Heart right ventricle (tissue), 16 donors: Measurements from ENCODE around the gene QPCT. TPM values are rescaled to one million over a fixed set of nuclear protein-coding genes. Genes with fewer than 3 reads are reported as not detected.

Source experiments
- ATAC-seq, 8 donors: fragments of 200-7000 bp; cut with Tn5 transposase; one replicate each; pipeline ENCODE4 v1.9.1; 2020; ENCODE audit warnings: mild to moderate bottlenecking in 8 of 8, moderate library complexity in 8 of 8, moderate number of reproducible peaks in 1 of 8
- DNase-seq, 2 donors: peaks; one replicate each; pipeline ENCODE4 v3.0.0-alpha.2; 2020
- H3K27ac ChIP-seq, 10 donors: fragments of 200-600 bp; sonication (generic) in 2 of 10; one replicate each; pipeline versions ENCODE4 v1.5.0 to v1.8.0; 2020 to 2022; ENCODE audit warnings: mild to moderate bottlenecking in 3 of 10
- H3K27me3 ChIP-seq, 7 donors: fragments of 200-600 bp; one replicate each; pipeline ENCODE4 v1.8.0; 2021 to 2022; ENCODE audit warnings: mild to moderate bottlenecking in 2 of 7
- H3K36me3 ChIP-seq, 9 donors: fragments of 200-600 bp; sonication (generic) in 1 of 9; one replicate each; pipeline versions ENCODE4 v1.5.0 to v1.8.0; 2020 to 2022; ENCODE audit warnings: mild to moderate bottlenecking in 2 of 9
- H3K4me1 ChIP-seq, 9 donors: fragments of 200-600 bp; sonication (generic) in 1 of 9; one replicate each; pipeline versions ENCODE4 v1.5.0 to v1.8.0; 2020 to 2022; ENCODE audit warnings: mild to moderate bottlenecking in 4 of 9
- H3K4me3 ChIP-seq, 10 donors: fragments of 200-600 bp; sonication (generic) in 2 of 10; one replicate each; pipeline versions ENCODE4 v1.5.0 to v1.8.0; 2020 to 2022; ENCODE audit warnings: mild to moderate bottlenecking in 7 of 10, moderate library complexity in 2 of 10
- H3K9me3 ChIP-seq, 11 donors: fragments of 200-600 bp in 10 of 11; sonication (generic) in 2 of 11; one replicate each; pipeline versions ENCODE4 v1.5.0 to v1.8.0; 2013 to 2022; ENCODE audit warnings: mild to moderate bottlenecking in 2 of 11, control low read depth in 1 of 11, moderate library complexity in 1 of 11
- WGBS, 2 donors: extraction: QIAGEN DNeasy Blood & Tissue Kit; methylation state at CpG; one replicate each; pipeline ENCODE4 v1.1.7; 2013; ENCODE audit warnings: inconsistent platforms in 1 of 2; 5-methylcytosine and 5-hydroxymethylcytosine counted together
- intact Hi-C, 10 donors: fragments of 100-400 bp; cut with DNase I; formaldehyde crosslinking; loops; one replicate each; pipeline versions ENCODE4 v1.11.1 to v1.14.2; 2022
- polyA plus RNA-seq, 2 donors: library from polyadenylated mRNA; stranded (reverse); fragments of 200-250 nt; gene quantifications; one replicate each; pipeline ENCODE4 v1.2.3, GENCODE V29; 2013
- total RNA-seq, 10 donors: library from RNA; stranded (reverse); fragmentation: NEBNext Ultra II Directional in 3 of 10; extraction: Animal tissue kit (Norgen Biotek cat#: 25700) in 3 of 10; gene quantifications; one replicate each; pipeline versions ENCODE4 v1.2.1 to v1.2.4, GENCODE V29; 2021 to 2023
- TF ChIP-seq, protein P1 (sequence below), 9 donors: fragments of 200-600 bp; sonication (generic) in 2 of 9; IDR thresholded peaks; one replicate each; pipeline versions ENCODE4 v1.5.0 to v1.8.0; 2021 to 2022; ENCODE audit warnings: antibody characterized with exemption in 9 of 9, mild to moderate bottlenecking in 5 of 9, moderate library complexity in 1 of 9
- donor health status: Arrhythmogenic right ventricular cardiomyopathy.
- donor health status: ischemic (EF 13 %, LVEDD 7.1; RV severe dilation, severe dysfunction).
- donor health status: healthy with polysubstance abuse.
- donor health status: DM: no; HTN: yes; CAD: no.
- donor health status: DM: no; HTN: no; CAD: no.
- donor health status: ischemic (EF 25% LVEDD 6.9; RV normal size, moderate dysfunction).
- donor health status: ischemic (EF 25% LVEDD 5.7; RV mildly dilated, moderate dysfunction).
- donor health status: healthy.
- donor health status: DM: yes; HTN: yes; CAD: no.
- donor health status: Ischemic cardiomyopathy.
- donor health status: ischemic (EF 35%, LVEDD 5.7; RV mildly dilated, moderate dysfunction).
- donor health status: nonischemic (EF 11% LVEDD 7.7; RV severe dilation, severe dysfunction).
- donor health status: DM: yes; HTN: yes; CAD: no.
- donor health status: PGD.
- donor health status: ischemic (EF 29% LVEDD 5.4; RV normal size, mild dysfunction).
- donor health status: nonischemic (EF 23%, LVEDD 6.1; RV moderate dilation, normal function).

QPCT gene
- total and polyA plus RNA-seq, 12 donors, result 0.54 to 8.1 (median 2.4) TPM

DNA sequence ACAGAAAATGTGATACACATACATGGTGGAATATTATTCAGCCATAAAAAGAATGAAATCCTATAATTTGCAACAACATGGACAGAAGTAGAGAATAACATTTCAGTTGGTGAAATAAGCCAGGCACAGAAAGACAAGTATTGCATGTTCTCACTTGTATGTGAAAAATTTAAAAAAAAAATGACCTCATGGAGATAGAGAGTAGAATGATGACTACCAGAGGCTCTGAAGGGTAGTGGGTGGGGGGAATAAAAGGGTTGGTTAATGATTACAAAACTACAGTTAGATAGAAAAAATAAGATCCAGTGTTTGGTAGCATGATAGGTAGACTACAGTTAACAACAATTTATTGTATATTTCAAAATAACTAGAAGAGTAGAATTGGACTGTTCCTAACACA, 44.3 kb upstream of the QPCT start:
- ATAC-seq (no peak), DNase-seq (no peak)
- Histone ChIP-seq H3K9me3 (no peaks in the 10 kb centered on the region), H3K27ac (no peak overlapping the region), H3K4me1 (peaks cover 0 to 15% (median 4%) of the 10 kb centered on the region in 9 donors), H3K36me3 (no peaks in the 10 kb centered on the region), H3K27me3 (no peaks in the 10 kb centered on the region), H3K4me3 (no peak overlapping the region)
- TF ChIP-seq, protein P1, sequence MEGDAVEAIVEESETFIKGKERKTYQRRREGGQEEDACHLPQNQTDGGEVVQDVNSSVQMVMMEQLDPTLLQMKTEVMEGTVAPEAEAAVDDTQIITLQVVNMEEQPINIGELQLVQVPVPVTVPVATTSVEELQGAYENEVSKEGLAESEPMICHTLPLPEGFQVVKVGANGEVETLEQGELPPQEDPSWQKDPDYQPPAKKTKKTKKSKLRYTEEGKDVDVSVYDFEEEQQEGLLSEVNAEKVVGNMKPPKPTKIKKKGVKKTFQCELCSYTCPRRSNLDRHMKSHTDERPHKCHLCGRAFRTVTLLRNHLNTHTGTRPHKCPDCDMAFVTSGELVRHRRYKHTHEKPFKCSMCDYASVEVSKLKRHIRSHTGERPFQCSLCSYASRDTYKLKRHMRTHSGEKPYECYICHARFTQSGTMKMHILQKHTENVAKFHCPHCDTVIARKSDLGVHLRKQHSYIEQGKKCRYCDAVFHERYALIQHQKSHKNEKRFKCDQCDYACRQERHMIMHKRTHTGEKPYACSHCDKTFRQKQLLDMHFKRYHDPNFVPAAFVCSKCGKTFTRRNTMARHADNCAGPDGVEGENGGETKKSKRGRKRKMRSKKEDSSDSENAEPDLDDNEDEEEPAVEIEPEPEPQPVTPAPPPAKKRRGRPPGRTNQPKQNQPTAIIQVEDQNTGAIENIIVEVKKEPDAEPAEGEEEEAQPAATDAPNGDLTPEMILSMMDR (IDR thresholded peaks at IDR 0.05), result no peak
- intact Hi-C loops, result no loop called here

DNA sequence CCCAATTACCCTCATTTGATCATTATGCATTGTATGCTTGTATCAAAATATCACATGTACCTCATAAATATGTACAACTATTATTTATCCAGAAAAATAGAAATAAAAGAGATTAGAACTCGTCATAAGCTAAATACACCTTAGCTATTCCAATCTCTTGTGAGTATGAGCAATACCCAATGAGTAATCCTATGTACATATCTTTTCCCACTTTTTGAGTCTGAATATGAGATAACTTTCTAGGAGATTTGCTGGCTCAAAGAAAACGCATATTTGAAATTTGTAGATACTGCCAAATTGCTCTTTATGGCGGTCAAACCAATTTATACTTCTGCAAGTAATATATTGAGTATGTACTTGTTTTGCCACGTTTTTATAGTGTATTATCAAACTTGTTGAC, 43.9 kb upstream of the QPCT start:
- Histone ChIP-seq H3K27ac (no peak overlapping the region), H3K4me1 (peaks cover 0 to 19% (median 8%) of the 10 kb centered on the region in 9 donors), H3K36me3 (no peaks in the 10 kb centered on the region), H3K4me3 (no peak overlapping the region), H3K9me3 (no peaks in the 10 kb centered on the region), H3K27me3 (no peaks in the 10 kb centered on the region)
- ATAC-seq (no peak), DNase-seq (no peak)
- TF ChIP-seq, protein P1 (IDR thresholded peaks at IDR 0.05), result no peak
- 95 to 97% methylated on average over 4 of the region's 4 CpGs for WGBS, 2 donors
- intact Hi-C loops, result no loop called here

DNA sequence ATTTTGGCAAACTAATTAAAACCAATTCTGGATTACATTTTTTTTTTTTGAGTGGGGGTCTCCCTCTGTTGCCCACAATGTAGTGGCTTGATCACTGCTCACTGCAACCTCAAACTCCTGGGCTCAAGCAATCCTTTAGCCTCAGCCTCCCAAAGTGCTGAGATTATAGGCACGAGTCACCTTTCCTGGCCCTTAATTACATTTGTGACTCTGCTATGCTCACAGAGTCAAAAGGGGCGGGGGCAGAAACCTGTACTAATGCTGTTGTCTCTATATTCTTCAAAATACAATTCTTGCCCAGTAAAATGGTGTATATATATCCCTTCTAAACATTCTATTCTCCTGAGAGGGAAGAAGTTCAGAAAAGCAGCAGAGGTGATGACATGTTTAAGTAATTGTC, 43.0 kb upstream of the QPCT start:
- H3K27me3 ChIP-seq, result no peaks in the 10 kb centered on the region
- ATAC-seq (no peak), DNase-seq (no peak)
- TF ChIP-seq, protein P1 (IDR thresholded peaks at IDR 0.05), result no peak
- no peaks in the 10 kb centered on the region for H3K36me3 ChIP-seq
- no peaks in the 10 kb centered on the region for H3K9me3 ChIP-seq
- H3K4me1 ChIP-seq, result peaks cover 0 to 27% (median 15%) of the 10 kb centered on the region in 9 donors
- intact Hi-C loops, result no loop called here
- WGBS, 2 donors, result 78 to 80% methylated on average over 2 of the region's 2 CpGs
- no peak overlapping the region for H3K27ac ChIP-seq
- H3K4me3 ChIP-seq, result no peak overlapping the region

DNA sequence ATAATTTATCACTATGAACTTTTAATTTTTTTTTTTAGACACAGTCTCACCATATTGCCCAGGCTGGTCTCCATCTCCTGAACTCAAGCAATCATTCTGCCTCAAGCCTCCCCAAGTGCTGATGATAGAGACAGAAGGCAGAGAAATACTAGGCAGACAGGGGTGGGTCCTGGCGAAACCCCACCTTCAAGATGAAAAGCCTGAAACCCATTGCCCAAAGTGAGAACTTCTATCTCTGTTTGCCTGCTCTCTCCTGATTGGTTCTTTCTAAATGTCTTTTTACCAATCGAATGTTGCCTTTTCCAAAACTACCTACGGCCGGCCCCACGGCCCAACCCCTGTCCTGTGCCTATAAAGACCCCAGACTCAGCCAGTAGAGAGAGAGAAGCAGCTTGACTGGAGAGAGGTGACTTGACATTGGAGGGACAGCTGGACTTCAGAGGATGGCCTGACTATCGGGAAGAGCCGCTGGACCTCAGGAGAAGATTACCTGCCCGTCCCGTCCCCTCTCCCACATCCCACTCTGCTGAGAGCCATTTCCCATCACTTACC, 41.7 kb upstream of the QPCT start:
- no peak for DNase-seq
- H3K4me1 ChIP-seq, result peaks cover 0 to 41% (median 22%) of the 10 kb centered on the region in 9 donors
- H3K27ac ChIP-seq, result no peak overlapping the region
- TF ChIP-seq, protein P1 (IDR thresholded peaks at IDR 0.05), result no peak
- no peak for ATAC-seq
- no peaks in the 10 kb centered on the region for H3K36me3 ChIP-seq
- no peak overlapping the region for H3K4me3 ChIP-seq
- 98% methylated on average over 9 of the region's 9 CpGs for WGBS, 2 donors
- intact Hi-C loops, result no loop called here
- no peaks in the 10 kb centered on the region for H3K27me3 ChIP-seq
- H3K9me3 ChIP-seq, result no peaks in the 10 kb centered on the region
